ENCODE results near the gene SYNGAP1. TPM values are rescaled to one million over a fixed set of nuclear protein-coding genes. Genes with fewer than 3 reads are reported as not detected.
A peak's percentile ranks its signal among the peaks of the same experiment; 100 is the strongest.

SYNGAP1 gene
- polyA plus RNA-seq, 2 of the 4 experiments (the other 2 are of a cell fraction), result 2.2 to 10.8 TPM

- no peak for FAIRE-seq
- H3K4me2 ChIP-seq, result peak overlapping the region; percentile 90
- CTCF ChIA-PET, result interaction anchor here (0.6 to 2.7 kb wide), 21 partner anchors 10 to 260 kb away, joined by 3 to 24 read pairs (median 3); partner anchors contain the start of genes B3GALT4, CUTA and ZBTB9
- 8% methylated on average over 10 of the region's 12 CpGs for WGBS (ENCODE audit: missing lambda C conversion rate)
- POLR2A ChIA-PET, result interaction anchor here (0.9 to 1.6 kb wide), 4 partner anchors 9 to 153 kb away, joined by 3 to 11 read pairs (median 3); partner anchors contain the start of genes BAK1, CUTA and ZBTB9
- peaks cover 46% of the 10 kb centered on the region for H3K4me1 ChIP-seq
- no peaks in the 10 kb centered on the region for H3K9me3 ChIP-seq
- peak overlapping the region; percentile 89 to 98 for H3K27ac ChIP-seq
- peak overlapping the region; percentile 69 for H3K4me3 ChIP-seq
- peak; percentile 19 to 25 for DNase-seq (ENCODE audit: low read depth in 1 of 2, low spot score in 1 of 2)
- peak; percentile 29; the same call in 1 of the 2 replicates for TF ChIP-seq USF2 (IDR thresholded peaks at IDR 0.05)
- no peak for TF ChIP-seq MAFK (IDR thresholded peaks at IDR 0.05; ENCODE audit: partially characterized antibody)
- no peak for ATAC-seq
These were observed 7.0 kb downstream of the SYNGAP1 start for GRCh38 chr6:33426590-33427511.

- ATAC-seq (peak; percentile 21 to 41; a peak in 2 of 6 replicates), FAIRE-seq (no peak), DNase-seq (ENCODE audit: low read depth in 1 of 2, low spot score in 1 of 2) (peak; percentile 18 to 51)
- CTCF ChIA-PET, result no interaction called here
- Histone ChIP-seq H3K4me3 (peak overlapping the region; percentile 69), H3K9me3 (no peaks in the 10 kb centered on the region), H3K4me1 (peaks cover 46% of the 10 kb centered on the region), H3K4me2 (peak overlapping the region; percentile 90), H3K27ac (peak overlapping the region; percentile 89 to 98)
- TF ChIP-seq, protein P1, sequence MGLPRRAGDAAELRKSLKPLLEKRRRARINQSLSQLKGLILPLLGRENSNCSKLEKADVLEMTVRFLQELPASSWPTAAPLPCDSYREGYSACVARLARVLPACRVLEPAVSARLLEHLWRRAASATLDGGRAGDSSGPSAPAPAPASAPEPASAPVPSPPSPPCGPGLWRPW (IDR thresholded peaks at IDR 0.05), result no peak
- TF ChIP-seq, protein P2, sequence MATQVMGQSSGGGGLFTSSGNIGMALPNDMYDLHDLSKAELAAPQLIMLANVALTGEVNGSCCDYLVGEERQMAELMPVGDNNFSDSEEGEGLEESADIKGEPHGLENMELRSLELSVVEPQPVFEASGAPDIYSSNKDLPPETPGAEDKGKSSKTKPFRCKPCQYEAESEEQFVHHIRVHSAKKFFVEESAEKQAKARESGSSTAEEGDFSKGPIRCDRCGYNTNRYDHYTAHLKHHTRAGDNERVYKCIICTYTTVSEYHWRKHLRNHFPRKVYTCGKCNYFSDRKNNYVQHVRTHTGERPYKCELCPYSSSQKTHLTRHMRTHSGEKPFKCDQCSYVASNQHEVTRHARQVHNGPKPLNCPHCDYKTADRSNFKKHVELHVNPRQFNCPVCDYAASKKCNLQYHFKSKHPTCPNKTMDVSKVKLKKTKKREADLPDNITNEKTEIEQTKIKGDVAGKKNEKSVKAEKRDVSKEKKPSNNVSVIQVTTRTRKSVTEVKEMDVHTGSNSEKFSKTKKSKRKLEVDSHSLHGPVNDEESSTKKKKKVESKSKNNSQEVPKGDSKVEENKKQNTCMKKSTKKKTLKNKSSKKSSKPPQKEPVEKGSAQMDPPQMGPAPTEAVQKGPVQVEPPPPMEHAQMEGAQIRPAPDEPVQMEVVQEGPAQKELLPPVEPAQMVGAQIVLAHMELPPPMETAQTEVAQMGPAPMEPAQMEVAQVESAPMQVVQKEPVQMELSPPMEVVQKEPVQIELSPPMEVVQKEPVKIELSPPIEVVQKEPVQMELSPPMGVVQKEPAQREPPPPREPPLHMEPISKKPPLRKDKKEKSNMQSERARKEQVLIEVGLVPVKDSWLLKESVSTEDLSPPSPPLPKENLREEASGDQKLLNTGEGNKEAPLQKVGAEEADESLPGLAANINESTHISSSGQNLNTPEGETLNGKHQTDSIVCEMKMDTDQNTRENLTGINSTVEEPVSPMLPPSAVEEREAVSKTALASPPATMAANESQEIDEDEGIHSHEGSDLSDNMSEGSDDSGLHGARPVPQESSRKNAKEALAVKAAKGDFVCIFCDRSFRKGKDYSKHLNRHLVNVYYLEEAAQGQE (IDR thresholded peaks at IDR 0.05), result no peak
- no peak for TF ChIP-seq MYC (IDR thresholded peaks at IDR 0.05; ENCODE audit: borderline replicate concordance, low read length)
- TF ChIP-seq, protein P3, sequence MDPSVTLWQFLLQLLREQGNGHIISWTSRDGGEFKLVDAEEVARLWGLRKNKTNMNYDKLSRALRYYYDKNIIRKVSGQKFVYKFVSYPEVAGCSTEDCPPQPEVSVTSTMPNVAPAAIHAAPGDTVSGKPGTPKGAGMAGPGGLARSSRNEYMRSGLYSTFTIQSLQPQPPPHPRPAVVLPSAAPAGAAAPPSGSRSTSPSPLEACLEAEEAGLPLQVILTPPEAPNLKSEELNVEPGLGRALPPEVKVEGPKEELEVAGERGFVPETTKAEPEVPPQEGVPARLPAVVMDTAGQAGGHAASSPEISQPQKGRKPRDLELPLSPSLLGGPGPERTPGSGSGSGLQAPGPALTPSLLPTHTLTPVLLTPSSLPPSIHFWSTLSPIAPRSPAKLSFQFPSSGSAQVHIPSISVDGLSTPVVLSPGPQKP (IDR thresholded peaks at IDR 0.05; ENCODE audit: low read depth, low read length), result no peak
- TF ChIP-seq EHF (CRISPR knock-in tag; IDR thresholded peaks at IDR 0.05), result no peak
- 0 out of 5 replicates have a peak, but pooled peaks of 1 of the 2 experiments have one; percentile 27 for TF ChIP-seq JUN (IDR thresholded peaks at IDR 0.05)
- TF ChIP-seq, protein P4, sequence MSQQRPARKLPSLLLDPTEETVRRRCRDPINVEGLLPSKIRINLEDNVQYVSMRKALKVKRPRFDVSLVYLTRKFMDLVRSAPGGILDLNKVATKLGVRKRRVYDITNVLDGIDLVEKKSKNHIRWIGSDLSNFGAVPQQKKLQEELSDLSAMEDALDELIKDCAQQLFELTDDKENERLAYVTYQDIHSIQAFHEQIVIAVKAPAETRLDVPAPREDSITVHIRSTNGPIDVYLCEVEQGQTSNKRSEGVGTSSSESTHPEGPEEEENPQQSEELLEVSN (IDR thresholded peaks at IDR 0.05; ENCODE audit: borderline replicate concordance, low read depth), result no peak
- TF ChIP-seq NFE2L2 (conservative IDR thresholded peaks at IDR 0.05; ENCODE audit: low read length), result no peak
- TF ChIP-seq EP300 (IDR thresholded peaks at IDR 0.05), result no peak
- WGBS (ENCODE audit: missing lambda C conversion rate), result 0% methylated on average over 5 of the region's 79 CpGs
- POLR2A ChIA-PET, result no interaction called here
These were observed 7.8 kb downstream of the SYNGAP1 start for GRCh38 chr6:33427585-33428223.
